ENCODE data around the gene QSOX2. TPM values are rescaled to one million over a fixed set of nuclear protein-coding genes. Genes with fewer than 3 reads are reported as not detected.

Gene QSOX2
- total RNA-seq, 1 donor from 2014 or later = 6.1 TPM

DNA sequence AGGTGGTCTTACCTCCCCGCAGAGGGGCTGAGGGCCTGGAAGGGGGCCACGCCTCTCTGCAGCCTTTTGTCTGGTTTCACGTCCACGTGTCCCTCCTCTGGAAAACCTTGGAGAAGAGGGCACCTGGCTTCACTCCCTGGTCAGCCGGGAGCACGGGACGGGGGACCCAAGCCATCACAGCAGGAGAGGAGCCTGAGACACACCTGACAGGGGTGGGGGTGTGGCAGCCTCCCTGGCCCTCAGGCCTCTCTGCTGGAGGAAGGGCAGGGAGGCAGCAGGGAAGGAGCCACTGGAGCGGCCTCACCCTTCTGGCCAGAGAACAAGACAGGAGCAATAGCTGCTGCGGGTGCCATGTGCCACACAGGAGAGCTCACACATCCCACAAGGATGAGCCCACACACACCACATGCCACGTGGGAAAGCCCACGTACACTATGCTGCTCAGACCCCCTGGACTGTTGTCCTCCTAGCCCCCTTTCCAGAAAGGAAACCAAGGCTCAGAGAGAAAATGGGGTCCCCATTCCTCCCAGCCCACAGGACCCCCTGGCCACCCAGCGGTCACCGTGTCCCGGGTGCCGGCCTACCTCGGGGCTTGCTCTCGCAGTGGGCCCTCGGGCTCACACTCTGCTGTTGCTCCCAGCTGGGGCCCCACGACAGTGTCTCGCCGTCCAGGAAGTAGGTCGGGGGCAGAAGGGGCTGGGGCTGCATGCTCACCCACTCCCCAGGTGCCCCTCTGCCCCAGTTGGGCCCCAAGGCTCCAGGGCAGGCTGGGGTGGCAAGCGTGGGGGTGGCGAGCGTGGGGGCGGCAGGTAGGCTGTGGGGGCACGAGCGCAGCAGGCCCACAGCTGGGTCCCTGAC is 40.1 kb upstream of the QSOX2 start:
- Histone ChIP-seq H3K4me3 (no peak overlapping the region), H3K4me1 (no peaks in the 10 kb centered on the region), H3K9me3 (no peaks in the 10 kb centered on the region), H3K27ac (no peak overlapping the region), H3K27me3 (no peaks in the 10 kb centered on the region), H3K36me3 (no peaks in the 10 kb centered on the region)
- TF ChIP-seq POLR2AphosphoS5 (IDR thresholded peaks at IDR 0.05; ENCODE audit: insufficient read depth in 1 of 2, low read depth in 1 of 2) (no peak), CTCF (IDR thresholded peaks at IDR 0.05) (no peak), POLR2A (IDR thresholded peaks at IDR 0.05) (no peak)
- DNase-seq (ENCODE audit: extremely low spot score in 2 of 2) = no peak
- intact Hi-C loops (cut with DNase I) = no loop called here

GRCh38 chr9:136284951-136285350 is 39.3 kb upstream of the QSOX2 start:
- Histone ChIP-seq H3K9me3 (no peaks in the 10 kb centered on the region), H3K36me3 (no peaks in the 10 kb centered on the region), H3K4me1 (no peaks in the 10 kb centered on the region), H3K27me3 (no peaks in the 10 kb centered on the region), H3K27ac (no peak overlapping the region), H3K4me3 (no peak overlapping the region)
- no peak for DNase-seq (ENCODE audit: extremely low spot score in 2 of 2)
- intact Hi-C loops (cut with DNase I) = no loop called here
- no peak for TF ChIP-seq POLR2AphosphoS5 (IDR thresholded peaks at IDR 0.05; ENCODE audit: insufficient read depth in 1 of 2, low read depth in 1 of 2)
- no peak for TF ChIP-seq CTCF (IDR thresholded peaks at IDR 0.05)
- TF ChIP-seq POLR2A (IDR thresholded peaks at IDR 0.05) = no peak

- Histone ChIP-seq H3K4me1 (no peaks in the 10 kb centered on the region), H3K27ac (no peak overlapping the region), H3K36me3 (no peaks in the 10 kb centered on the region), H3K27me3 (no peaks in the 10 kb centered on the region), H3K9me3 (no peaks in the 10 kb centered on the region), H3K4me3 (no peak overlapping the region)
- intact Hi-C loops (cut with DNase I) = no loop called here
- DNase-seq (ENCODE audit: extremely low spot score in 2 of 2) = no peak
- TF ChIP-seq CTCF (IDR thresholded peaks at IDR 0.05) (no peak), POLR2AphosphoS5 (IDR thresholded peaks at IDR 0.05; ENCODE audit: insufficient read depth in 1 of 2, low read depth in 1 of 2) (no peak), POLR2A (IDR thresholded peaks at IDR 0.05) (no peak)
These were observed 38.7 kb upstream of the QSOX2 start for GRCh38 chr9:136284311-136284710.

DNA sequence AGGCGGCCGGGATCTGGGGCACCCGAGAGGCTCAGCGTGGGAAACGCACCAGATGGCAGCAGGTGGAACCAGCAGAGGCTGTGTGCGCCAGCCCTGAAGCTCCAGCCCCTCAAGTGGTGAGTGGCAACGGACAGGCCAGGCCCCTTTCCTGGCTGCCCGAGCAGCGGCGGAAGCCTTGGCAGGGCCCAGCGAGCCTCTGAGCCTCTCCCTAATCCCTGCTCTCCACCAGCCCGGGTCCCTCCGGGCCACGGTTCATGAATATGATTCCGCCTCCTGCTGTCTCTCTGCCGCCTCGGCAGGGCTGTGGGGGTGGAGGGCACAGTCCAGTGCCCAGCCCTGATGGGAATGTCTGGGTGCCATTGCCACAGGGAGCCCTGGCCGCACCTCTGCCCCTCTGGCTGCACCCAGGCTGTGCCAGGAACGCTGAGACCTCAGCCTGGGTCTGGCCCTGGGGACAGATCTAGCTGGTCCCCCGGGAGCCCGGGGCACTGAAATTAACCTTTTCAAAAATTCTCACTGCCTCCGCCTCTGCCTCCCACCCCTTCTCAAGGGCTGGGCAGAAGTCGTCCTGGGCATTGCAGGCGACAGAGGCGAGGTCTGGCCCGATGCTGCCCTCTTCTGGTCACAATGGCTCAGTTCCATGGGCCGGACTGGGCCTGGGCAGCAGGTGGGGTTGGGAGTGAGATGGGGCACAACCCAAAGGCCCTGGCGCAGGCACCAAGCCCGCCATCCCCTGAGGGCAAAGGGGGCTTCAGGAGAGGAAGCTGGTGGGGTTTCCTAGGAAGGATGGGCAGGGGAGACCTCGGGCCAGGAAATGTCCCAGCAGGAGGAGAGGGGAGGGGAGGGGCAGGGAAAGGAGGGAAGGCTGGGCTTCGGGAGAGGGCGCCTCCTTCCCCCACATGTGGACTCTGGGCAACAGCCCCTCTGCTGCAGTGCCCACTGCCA is 38.0 kb upstream of the QSOX2 start:
- H3K27ac ChIP-seq = no peak overlapping the region
- no peaks in the 10 kb centered on the region for H3K36me3 ChIP-seq
- intact Hi-C loops (cut with DNase I) = no loop called here
- peak overlapping the region; percentile 3 to 12 for H3K4me3 ChIP-seq
- no peaks in the 10 kb centered on the region for H3K27me3 ChIP-seq
- DNase-seq (ENCODE audit: extremely low spot score in 2 of 2) = no peak
- H3K9me3 ChIP-seq = no peaks in the 10 kb centered on the region
- no peaks in the 10 kb centered on the region for H3K4me1 ChIP-seq
- TF ChIP-seq POLR2AphosphoS5 (IDR thresholded peaks at IDR 0.05; ENCODE audit: insufficient read depth in 1 of 2, low read depth in 1 of 2) = no peak
- no peak for TF ChIP-seq POLR2A (IDR thresholded peaks at IDR 0.05)
- TF ChIP-seq CTCF (IDR thresholded peaks at IDR 0.05) = peak; percentile 59 to 83 (median 63)
